Testis (tissue), 2 donors: ENCODE measurements around the gene ALKBH7.

Source experiments
- POLR2A ChIP-seq: fragments of 450-650 bp; IDR thresholded peaks from one replicate; pipeline ENCODE4 v1.6.1; 2017; ENCODE audit warnings: antibody characterized with exemption, mild to moderate bottlenecking, moderate library complexity
- TF ChIP-seq, protein P1 (sequence below), 3 experiments: fragments of 450-650 bp in 2 of 3; fragments of 200-600 bp in 1 of 3; sonication (generic) in 1 of 3; IDR thresholded peaks; one replicate each; pipeline ENCODE4 v1.5.1; 2016 to 2019; ENCODE audit warnings: antibody characterized with exemption in 3 of 3, mild to moderate bottlenecking in 2 of 3, moderate library complexity in 1 of 3

DNA sequence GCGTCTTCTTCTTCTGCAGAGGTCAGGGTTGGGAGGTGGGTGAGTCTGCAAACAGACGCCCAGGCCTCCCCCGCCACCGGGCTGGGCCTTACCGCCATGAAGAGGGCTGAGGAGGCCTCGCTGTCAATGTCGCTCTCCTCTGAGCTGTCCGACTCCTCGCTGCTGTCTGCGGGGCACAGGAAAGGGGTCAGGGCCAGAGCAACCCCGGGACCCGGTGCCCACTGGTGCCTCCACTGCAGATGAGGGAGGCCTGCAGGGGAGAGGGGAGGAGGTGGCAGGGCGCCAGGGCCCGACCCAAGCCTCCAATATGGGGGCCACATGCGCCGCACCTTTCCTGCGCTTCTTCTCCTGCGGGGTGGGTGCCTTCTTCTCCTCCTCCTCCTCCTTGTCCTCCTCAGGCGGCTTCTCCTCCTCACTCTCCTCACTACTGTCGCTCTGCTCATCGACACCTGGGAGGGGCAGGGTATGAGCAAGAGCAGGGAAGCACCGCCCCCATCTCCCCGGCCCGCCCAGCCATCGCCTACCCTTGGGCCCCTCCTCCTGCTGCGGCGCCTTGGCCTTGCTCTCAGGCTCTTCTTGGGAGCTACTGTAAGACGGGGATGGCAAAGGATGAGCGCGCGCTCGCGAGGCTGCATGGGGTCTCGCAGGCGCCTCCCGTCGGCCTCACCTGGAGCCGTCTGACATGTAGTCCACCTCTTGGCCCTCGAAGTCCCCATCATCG, 8.6 kb downstream of the ALKBH7 start:
- TF ChIP-seq, protein P1, sequence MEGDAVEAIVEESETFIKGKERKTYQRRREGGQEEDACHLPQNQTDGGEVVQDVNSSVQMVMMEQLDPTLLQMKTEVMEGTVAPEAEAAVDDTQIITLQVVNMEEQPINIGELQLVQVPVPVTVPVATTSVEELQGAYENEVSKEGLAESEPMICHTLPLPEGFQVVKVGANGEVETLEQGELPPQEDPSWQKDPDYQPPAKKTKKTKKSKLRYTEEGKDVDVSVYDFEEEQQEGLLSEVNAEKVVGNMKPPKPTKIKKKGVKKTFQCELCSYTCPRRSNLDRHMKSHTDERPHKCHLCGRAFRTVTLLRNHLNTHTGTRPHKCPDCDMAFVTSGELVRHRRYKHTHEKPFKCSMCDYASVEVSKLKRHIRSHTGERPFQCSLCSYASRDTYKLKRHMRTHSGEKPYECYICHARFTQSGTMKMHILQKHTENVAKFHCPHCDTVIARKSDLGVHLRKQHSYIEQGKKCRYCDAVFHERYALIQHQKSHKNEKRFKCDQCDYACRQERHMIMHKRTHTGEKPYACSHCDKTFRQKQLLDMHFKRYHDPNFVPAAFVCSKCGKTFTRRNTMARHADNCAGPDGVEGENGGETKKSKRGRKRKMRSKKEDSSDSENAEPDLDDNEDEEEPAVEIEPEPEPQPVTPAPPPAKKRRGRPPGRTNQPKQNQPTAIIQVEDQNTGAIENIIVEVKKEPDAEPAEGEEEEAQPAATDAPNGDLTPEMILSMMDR (IDR thresholded peaks at IDR 0.05), result no peak
- TF ChIP-seq POLR2A, result no peak
